ENCODE data around the gene ATP9B. TPM values are rescaled to one million over a fixed set of nuclear protein-coding genes. Genes with fewer than 3 reads are reported as not detected.

The ATP9B gene
- total RNA-seq, 1 donor from 2014 or later = 12.6 TPM

DNA sequence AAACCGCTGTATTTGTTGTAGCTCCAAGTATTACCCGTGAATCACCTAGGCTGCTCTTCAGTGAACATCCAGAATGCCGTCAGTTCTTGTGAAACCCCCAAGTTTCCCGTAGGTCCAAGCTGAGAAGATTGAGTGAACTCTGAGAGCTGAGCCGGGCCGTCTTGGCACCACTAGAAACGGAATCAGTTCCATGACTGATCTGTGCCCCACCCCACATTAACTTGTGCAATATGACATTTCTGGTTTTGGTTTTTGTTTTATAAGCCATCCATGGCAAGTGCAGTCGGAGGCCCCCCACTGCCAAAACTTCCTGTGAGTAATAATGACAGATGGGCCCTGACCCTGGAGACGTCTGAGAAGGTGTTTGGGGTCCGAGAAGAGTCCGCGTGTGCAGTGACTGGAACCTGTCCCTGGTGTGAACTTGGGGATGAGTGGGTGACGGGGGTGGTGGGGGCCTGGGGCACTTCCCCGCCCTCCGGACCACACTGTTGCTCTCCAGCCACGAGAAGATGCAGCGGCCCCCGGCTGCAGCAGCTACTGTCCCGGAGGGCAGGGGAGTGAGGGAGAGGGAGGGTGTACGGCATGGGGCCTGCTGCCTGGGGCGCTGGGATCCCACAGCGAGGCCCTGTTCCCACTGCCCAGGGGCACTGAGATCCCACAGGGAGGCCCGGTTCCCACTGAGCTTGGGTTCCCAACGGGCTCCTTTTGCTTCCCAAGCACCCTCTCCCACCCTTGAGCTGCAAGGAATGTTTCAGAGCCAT is 353.0 kb downstream of the ATP9B start:
- Histone ChIP-seq H3K27me3 (ENCODE audit: insufficient read depth, low read length) (no peaks in the 10 kb centered on the region), H3K27ac (ENCODE audit: low read depth, low read length) (no peak overlapping the region), H3K4me3 (ENCODE audit: insufficient read depth, low read depth, low read length) (no peak overlapping the region), H3K9me3 (ENCODE audit: insufficient read depth, low read depth, low read length) (no peaks in the 10 kb centered on the region), H3K4me1 (ENCODE audit: insufficient read depth, low read length) (peaks cover 6% of the 10 kb centered on the region), H3K79me2 (ENCODE audit: insufficient read depth, low read length) (no peaks in the 10 kb centered on the region), H4K20me1 (ENCODE audit: insufficient read depth, low read length) (peaks cover 10% of the 10 kb centered on the region), H3K9ac (ENCODE audit: low read length) (no peak overlapping the region), H3K4me2 (ENCODE audit: low read length) (peak overlapping the region; percentile 50), H3K36me3 (ENCODE audit: insufficient read depth, low read length) (no peaks in the 10 kb centered on the region), H2AFZ (ENCODE audit: low read depth, low read length) (no peak overlapping the region)
- no peak overlapping the region for H3K27ac Mint-ChIP-seq (ENCODE audit: unreplicated experiment)
- H3K4me1 Mint-ChIP-seq (ENCODE audit: low read depth, unreplicated experiment) = peaks cover 7% of the 10 kb centered on the region
- H3K9me3 Mint-ChIP-seq (ENCODE audit: unreplicated experiment) = peaks cover 4% of the 10 kb centered on the region
- TF ChIP-seq EZH2 (IDR thresholded peaks at IDR 0.05; ENCODE audit: insufficient read depth, low read length) (no peak), CTCF (IDR thresholded peaks at IDR 0.05; ENCODE audit: insufficient read depth, low read depth, low read length) (no peak)
- no peak overlapping the region for H3K4me3 Mint-ChIP-seq (ENCODE audit: unreplicated experiment)
- peaks cover 20% of the 10 kb centered on the region for H3K36me3 Mint-ChIP-seq (ENCODE audit: low read depth, unreplicated experiment)
- DNase-seq (ENCODE audit: low read depth) = peak; percentile 62
- FAIRE-seq = no peak
- peaks cover 4% of the 10 kb centered on the region for H3K27me3 Mint-ChIP-seq (ENCODE audit: low read depth, unreplicated experiment)

DNA sequence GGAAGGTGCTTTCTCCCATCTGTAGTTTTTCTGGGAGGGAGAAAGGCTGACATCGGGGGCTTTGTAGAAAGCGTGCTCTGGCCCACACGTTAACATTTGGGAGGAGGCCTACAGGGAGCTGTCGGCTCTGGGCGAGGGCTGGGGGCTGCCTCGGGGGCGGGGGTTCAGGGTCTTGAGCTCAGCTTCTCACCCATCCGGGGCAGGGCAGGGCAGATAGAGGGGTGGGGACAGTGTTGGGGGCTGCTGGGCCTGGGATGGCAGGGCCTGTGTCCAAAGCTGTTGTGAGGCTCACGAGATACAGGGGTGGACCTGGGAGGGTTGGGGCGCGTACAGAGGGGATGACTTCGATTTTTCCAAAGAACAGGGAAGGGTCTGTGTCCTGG is 353.6 kb downstream of the ATP9B start:
- Histone ChIP-seq H3K79me2 (ENCODE audit: insufficient read depth, low read length) (no peaks in the 10 kb centered on the region), H4K20me1 (ENCODE audit: insufficient read depth, low read length) (peaks cover 10% of the 10 kb centered on the region), H3K4me1 (ENCODE audit: insufficient read depth, low read length) (peaks cover 6% of the 10 kb centered on the region), H3K36me3 (ENCODE audit: insufficient read depth, low read length) (no peaks in the 10 kb centered on the region), H3K4me3 (ENCODE audit: insufficient read depth, low read depth, low read length) (no peak overlapping the region), H3K4me2 (ENCODE audit: low read length) (no peak overlapping the region), H2AFZ (ENCODE audit: low read depth, low read length) (no peak overlapping the region), H3K27ac (ENCODE audit: low read depth, low read length) (no peak overlapping the region), H3K9ac (ENCODE audit: low read length) (no peak overlapping the region), H3K9me3 (ENCODE audit: insufficient read depth, low read depth, low read length) (no peaks in the 10 kb centered on the region), H3K27me3 (ENCODE audit: insufficient read depth, low read length) (no peaks in the 10 kb centered on the region)
- Mint-ChIP-seq H3K27ac (ENCODE audit: unreplicated experiment) (no peak overlapping the region), H3K4me3 (ENCODE audit: unreplicated experiment) (no peak overlapping the region), H3K27me3 (ENCODE audit: low read depth, unreplicated experiment) (peaks cover 4% of the 10 kb centered on the region), H3K36me3 (ENCODE audit: low read depth, unreplicated experiment) (peaks cover 20% of the 10 kb centered on the region), H3K9me3 (ENCODE audit: unreplicated experiment) (peaks cover 4% of the 10 kb centered on the region), H3K4me1 (ENCODE audit: low read depth, unreplicated experiment) (peaks cover 7% of the 10 kb centered on the region)
- FAIRE-seq (no peak), DNase-seq (ENCODE audit: low read depth) (no peak)
- TF ChIP-seq EZH2 (IDR thresholded peaks at IDR 0.05; ENCODE audit: insufficient read depth, low read length) (no peak), CTCF (IDR thresholded peaks at IDR 0.05; ENCODE audit: insufficient read depth, low read depth, low read length) (no peak)

All from astrocyte (in vitro differentiated cells and primary cell).